OCI-LY3 (cell line): Measurements from ENCODE around the gene TRA2A.
"Not testable (repeated sequence)": the region's sequence is repeated elsewhere in the genome, so short reads cannot be mapped to it uniquely, and the experiment has no call there.

Source experiments
- H2AFZ ChIP-seq: fragments of 200-600, 300-600 bp; shearing (Covaris generic); 2 replicates; pipeline ENCODE4 v1.6.0; 2014; ENCODE audit warnings: antibody characterized with exemption, low read depth, low read length
- H3K27ac ChIP-seq: fragments of 200-600, 300-600 bp; sonication (generic); 2 replicates; pipeline ENCODE4 v1.5.1; 2014; ENCODE audit warnings: mild to moderate bottlenecking, low read length, moderate library complexity, mixed read lengths
- H3K27me3 ChIP-seq: fragments of 200-600, 300-600 bp; sonication (generic); 2 replicates; pipeline ENCODE4 v1.6.1; 2014; ENCODE audit warnings: low read depth, low read length, mixed read lengths
- H3K36me3 ChIP-seq: fragments of 200-600, 300-600 bp; sonication (generic); replicated peaks from 2 replicates; pipeline ENCODE3; 2014; ENCODE audit warnings: low read depth, low read length, mixed read lengths
- H3K4me1 ChIP-seq: fragments of 300-600, 200-600 bp; sonication (generic); 2 replicates; pipeline ENCODE4 v1.6.1; 2014; ENCODE audit warnings: low read length, mixed read lengths
- H3K4me2 ChIP-seq: fragments of 200-600, 300-600 bp; sonication (generic); 2 replicates; pipeline ENCODE4 v1.6.1; 2014; ENCODE audit warnings: low read length, mixed read lengths
- H3K4me3 ChIP-seq: fragments of 300-600, 200-600 bp; sonication (generic); 2 replicates; pipeline ENCODE4 v1.5.1; 2014; ENCODE audit warnings: antibody characterized with exemption, mild to moderate bottlenecking, low read length, moderate library complexity
- H3K79me2 ChIP-seq: fragments of 300-600, 200-600 bp; shearing (Covaris generic); 2 replicates; pipeline ENCODE4 v1.6.1; 2014; ENCODE audit warnings: mild to moderate bottlenecking, low read length, mixed read lengths
- H3K9ac ChIP-seq: fragments of 300-600, 200-600 bp; shearing (Covaris generic); 2 replicates; pipeline ENCODE4 v1.6.0; 2014; ENCODE audit warnings: mild to moderate bottlenecking, low read length, moderate library complexity
- H3K9me3 ChIP-seq: fragments of 200-600, 300-600 bp; shearing (Covaris generic); 2 replicates; pipeline ENCODE4 v1.6.1; 2014; ENCODE audit warnings: low read length, mixed read lengths; ENCODE audit not compliant: insufficient read depth
- H4K20me1 ChIP-seq: fragments of 200-600, 300-600 bp; sonication (generic); 2 replicates; pipeline ENCODE4 v1.6.1; 2016; ENCODE audit warnings: low read length, mixed read lengths; ENCODE audit not compliant: insufficient read depth
- EZH2phosphoT487 ChIP-seq: fragments of 200-600 bp; shearing (Covaris generic); IDR thresholded peaks from 2 replicates; pipeline ENCODE4 v1.6.1; 2018; ENCODE audit warnings: antibody characterized with exemption, mixed run types, low read depth
- TF ChIP-seq, protein P1 (sequence below): fragments of 200-600, 300-600 bp; sonication (generic); IDR thresholded peaks from 2 replicates; pipeline ENCODE4 v1.5.1; 2014; ENCODE audit warnings: antibody characterized with exemption, low read length, low read depth

TRA2A gene

DNA sequence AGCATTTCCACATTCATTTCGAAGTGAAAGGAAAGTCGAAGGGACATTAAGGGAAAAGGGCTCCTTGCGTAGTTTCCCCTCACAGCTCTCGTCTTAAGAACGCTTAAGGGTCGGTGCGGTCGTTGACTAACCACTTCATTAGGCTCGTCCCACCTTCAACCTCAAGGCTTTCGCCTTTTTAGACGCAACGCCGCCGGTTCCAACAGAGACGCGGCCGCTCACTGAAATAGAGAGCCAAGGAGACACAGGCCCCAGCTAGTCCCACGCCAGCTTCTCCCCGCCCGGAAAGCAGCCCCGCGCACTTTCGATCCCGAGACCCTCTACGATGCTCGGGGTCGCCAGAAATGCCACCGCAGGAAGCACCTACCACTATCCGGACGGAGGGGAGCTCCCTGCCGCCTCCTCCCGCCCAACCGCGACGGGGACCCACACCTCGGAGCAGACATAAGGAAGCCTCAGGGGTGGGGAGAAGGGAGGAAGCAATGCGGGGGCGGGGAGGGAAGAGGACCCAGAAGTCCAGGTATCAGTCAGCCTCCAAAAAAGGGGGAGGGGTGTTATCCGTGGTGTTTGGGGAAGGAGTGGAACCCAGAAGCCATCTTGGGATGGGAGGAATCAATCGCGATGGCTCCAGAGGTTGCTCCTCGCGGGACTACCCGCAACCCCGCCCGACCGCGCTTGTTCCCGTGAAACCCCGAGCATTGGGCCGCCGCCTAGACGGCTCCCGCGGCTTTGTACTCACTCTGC lies 559 bp downstream of the TRA2A start:
- TF ChIP-seq, protein P1, sequence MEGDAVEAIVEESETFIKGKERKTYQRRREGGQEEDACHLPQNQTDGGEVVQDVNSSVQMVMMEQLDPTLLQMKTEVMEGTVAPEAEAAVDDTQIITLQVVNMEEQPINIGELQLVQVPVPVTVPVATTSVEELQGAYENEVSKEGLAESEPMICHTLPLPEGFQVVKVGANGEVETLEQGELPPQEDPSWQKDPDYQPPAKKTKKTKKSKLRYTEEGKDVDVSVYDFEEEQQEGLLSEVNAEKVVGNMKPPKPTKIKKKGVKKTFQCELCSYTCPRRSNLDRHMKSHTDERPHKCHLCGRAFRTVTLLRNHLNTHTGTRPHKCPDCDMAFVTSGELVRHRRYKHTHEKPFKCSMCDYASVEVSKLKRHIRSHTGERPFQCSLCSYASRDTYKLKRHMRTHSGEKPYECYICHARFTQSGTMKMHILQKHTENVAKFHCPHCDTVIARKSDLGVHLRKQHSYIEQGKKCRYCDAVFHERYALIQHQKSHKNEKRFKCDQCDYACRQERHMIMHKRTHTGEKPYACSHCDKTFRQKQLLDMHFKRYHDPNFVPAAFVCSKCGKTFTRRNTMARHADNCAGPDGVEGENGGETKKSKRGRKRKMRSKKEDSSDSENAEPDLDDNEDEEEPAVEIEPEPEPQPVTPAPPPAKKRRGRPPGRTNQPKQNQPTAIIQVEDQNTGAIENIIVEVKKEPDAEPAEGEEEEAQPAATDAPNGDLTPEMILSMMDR = no peak
- no peak for TF ChIP-seq EZH2phosphoT487
- Histone ChIP-seq H3K4me2 (peak overlapping the region; percentile 95), H4K20me1 (peaks cover 51% of the 10 kb centered on the region), H3K9ac (peak overlapping the region; percentile 100), H3K4me1 (peaks cover 18% of the 10 kb centered on the region; the same call in 1 of the 2 replicates), H3K4me3 (peak overlapping the region; percentile 99), H3K9me3 (no peaks in the 10 kb centered on the region), H3K27ac (peak overlapping the region; percentile 85), H3K79me2 (peaks cover 64% of the 10 kb centered on the region), H2AFZ (no peak overlapping the region), H3K27me3 (no peaks in the 10 kb centered on the region), H3K36me3 (peaks cover 19% of the 10 kb centered on the region)

DNA sequence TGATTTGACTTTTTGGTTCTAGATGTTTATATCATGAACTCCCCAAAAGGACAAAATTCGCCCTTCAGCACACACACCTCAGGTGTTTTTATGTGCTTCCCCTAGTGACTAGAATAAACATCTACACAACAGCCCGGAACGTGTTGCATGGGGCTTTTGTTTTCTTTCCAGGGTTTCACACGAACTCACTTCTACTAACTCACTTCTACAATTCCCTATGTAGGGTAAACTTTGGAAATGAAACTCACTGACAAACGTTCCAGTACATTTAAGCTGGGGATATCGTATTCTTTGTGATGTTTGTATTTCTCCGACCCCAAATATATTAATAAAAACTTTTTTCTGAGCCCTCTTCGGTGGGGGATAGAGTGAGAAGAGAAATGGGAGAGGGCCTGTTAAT lies 1.4 kb downstream of the TRA2A start:
- H3K27me3 ChIP-seq = no peaks in the 10 kb centered on the region
- H3K4me1 ChIP-seq = peaks cover 18% of the 10 kb centered on the region; the same call in 1 of the 2 replicates
- H3K4me3 ChIP-seq = peak overlapping the region; percentile 99
- H3K4me2 ChIP-seq = peak overlapping the region; percentile 95
- no peak for TF ChIP-seq EZH2phosphoT487
- TF ChIP-seq, protein P1 = no peak
- peak overlapping the region; percentile 100 for H3K9ac ChIP-seq
- H3K27ac ChIP-seq = peak overlapping the region; percentile 85; the same call in 1 of the 2 replicates
- peaks cover 73% of the 10 kb centered on the region for H3K79me2 ChIP-seq
- H3K9me3 ChIP-seq = no peaks in the 10 kb centered on the region
- H4K20me1 ChIP-seq = peaks cover 60% of the 10 kb centered on the region
- H2AFZ ChIP-seq = no peak overlapping the region
- peaks cover 19% of the 10 kb centered on the region for H3K36me3 ChIP-seq

DNA sequence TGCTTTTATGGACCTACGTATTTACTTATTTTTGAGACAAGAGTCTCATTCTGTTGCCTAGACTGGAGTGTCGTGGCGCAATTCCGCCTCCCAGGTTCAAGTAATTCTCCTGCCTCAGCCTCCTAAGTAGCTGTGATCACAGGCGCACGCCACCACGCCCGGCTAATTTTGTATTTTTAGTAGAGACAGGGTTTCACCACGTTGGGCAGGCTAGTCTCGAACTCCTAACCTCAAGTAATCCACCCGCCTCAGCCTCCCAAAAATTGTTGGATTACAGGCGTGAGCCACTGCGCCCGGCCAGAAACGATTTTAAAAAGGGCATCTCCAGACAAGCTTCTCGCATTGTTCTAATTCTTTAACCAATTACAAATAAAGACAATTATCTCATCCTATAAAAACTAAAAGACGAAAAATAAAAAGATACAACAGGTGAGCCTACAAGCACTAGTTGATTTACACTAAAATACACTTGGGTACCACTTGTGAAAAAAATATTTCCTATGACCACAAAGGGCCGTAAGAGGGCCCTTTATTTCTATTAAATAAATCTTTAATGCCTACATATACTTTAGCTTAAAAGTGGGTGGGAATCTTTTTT lies 2.4 kb downstream of the TRA2A start:
- H3K79me2 ChIP-seq = peaks cover 83% of the 10 kb centered on the region
- H3K27ac ChIP-seq = no peak overlapping the region
- peak overlapping the region; percentile 95 for H3K4me2 ChIP-seq
- H3K27me3 ChIP-seq = no peaks in the 10 kb centered on the region
- H2AFZ ChIP-seq = no peak overlapping the region
- TF ChIP-seq, protein P1 = no peak
- TF ChIP-seq EZH2phosphoT487 = no peak
- H3K4me3 ChIP-seq = peak overlapping the region; percentile 99
- no peaks in the 10 kb centered on the region for H3K9me3 ChIP-seq
- H3K4me1 ChIP-seq = peaks cover 18% of the 10 kb centered on the region; the same call in 1 of the 2 replicates
- peaks cover 70% of the 10 kb centered on the region for H4K20me1 ChIP-seq
- H3K9ac ChIP-seq = no peak overlapping the region
- H3K36me3 ChIP-seq = peaks cover 19% of the 10 kb centered on the region

DNA sequence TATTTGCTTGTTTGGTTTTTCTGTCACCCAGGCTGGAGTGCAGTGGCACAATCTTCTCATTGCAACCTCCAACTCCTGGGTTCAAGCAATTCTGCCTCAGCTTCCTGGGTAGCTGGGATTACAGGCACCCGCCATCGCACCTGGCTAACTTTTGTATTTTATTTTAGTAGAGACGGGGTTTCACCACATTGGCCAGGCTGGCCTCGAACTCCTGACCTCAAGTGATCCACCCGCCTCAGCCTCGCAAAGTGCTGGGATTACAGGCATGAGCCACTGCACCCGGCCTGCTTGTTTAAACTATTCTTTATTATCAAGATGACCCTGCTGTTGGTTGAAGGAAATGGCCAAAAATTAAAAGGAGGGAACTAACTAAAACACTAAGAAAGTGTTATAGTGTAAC lies 6.2 kb downstream of the TRA2A start:
- peaks cover 30% of the 10 kb centered on the region for H3K36me3 ChIP-seq
- H3K4me3 ChIP-seq, H3K27ac ChIP-seq, H3K9ac ChIP-seq, H2AFZ ChIP-seq, H3K27me3 ChIP-seq, H3K9me3 ChIP-seq, H3K4me2 ChIP-seq: not testable (repeated sequence)
- peaks cover 18% of the 10 kb centered on the region; the same call in 1 of the 2 replicates for H3K4me1 ChIP-seq
- H3K79me2 ChIP-seq = peaks cover 100% of the 10 kb centered on the region
- peaks cover 97% of the 10 kb centered on the region for H4K20me1 ChIP-seq
